Kidney epithelial cell (primary cell): ENCODE data around the gene DIAPH1. TPM values are rescaled to one million over a fixed set of nuclear protein-coding genes. Genes with fewer than 3 reads are reported as not detected.
A peak's percentile ranks its signal among the peaks of the same experiment; 100 is the strongest.

Source experiments
- DNase-seq: peaks from one replicate; pipeline ENCODE4 v3.0.0-alpha.2; 2010; ENCODE audit warnings: low read depth
- H3K27me3 ChIP-seq: 2 replicates; pipeline ENCODE4 v1.6.0; 2011; ENCODE audit warnings: low read length; ENCODE audit not compliant: control insufficient read depth, insufficient read depth
- H3K36me3 ChIP-seq: 2 replicates; pipeline ENCODE4 v1.5.1; 2011; ENCODE audit warnings: low read length; ENCODE audit not compliant: control insufficient read depth, insufficient read depth
- H3K4me3 ChIP-seq: 2 replicates; pipeline ENCODE4 v1.5.1; 2011; ENCODE audit warnings: low read depth, mild to moderate bottlenecking, control low read depth, low read length
- total RNA-seq: library from RNA; depleted of rRNA; stranded (reverse); fragments of >200 nt; gene quantifications from 2 replicates; pipeline ENCODE4 v1.2.3, GENCODE V29; 2015
- TF ChIP-seq, protein P1 (sequence below): IDR thresholded peaks from 2 replicates; pipeline ENCODE4 v1.5.1; 2011; ENCODE audit warnings: mild to moderate bottlenecking, moderate library complexity, low read length, control low read depth, inconsistent platforms; ENCODE audit not compliant: insufficient read depth, poor library complexity, severe bottlenecking

DIAPH1 gene
- total RNA-seq, 1 donor from 2014 or later = 103 TPM

- Histone ChIP-seq H3K4me3 (peak within 1 kb of the TSS; percentile 79), H3K27me3 (no peaks in the 10 kb centered on the region), H3K36me3 (no peaks in the 10 kb centered on the region)
- TF ChIP-seq, protein P1, sequence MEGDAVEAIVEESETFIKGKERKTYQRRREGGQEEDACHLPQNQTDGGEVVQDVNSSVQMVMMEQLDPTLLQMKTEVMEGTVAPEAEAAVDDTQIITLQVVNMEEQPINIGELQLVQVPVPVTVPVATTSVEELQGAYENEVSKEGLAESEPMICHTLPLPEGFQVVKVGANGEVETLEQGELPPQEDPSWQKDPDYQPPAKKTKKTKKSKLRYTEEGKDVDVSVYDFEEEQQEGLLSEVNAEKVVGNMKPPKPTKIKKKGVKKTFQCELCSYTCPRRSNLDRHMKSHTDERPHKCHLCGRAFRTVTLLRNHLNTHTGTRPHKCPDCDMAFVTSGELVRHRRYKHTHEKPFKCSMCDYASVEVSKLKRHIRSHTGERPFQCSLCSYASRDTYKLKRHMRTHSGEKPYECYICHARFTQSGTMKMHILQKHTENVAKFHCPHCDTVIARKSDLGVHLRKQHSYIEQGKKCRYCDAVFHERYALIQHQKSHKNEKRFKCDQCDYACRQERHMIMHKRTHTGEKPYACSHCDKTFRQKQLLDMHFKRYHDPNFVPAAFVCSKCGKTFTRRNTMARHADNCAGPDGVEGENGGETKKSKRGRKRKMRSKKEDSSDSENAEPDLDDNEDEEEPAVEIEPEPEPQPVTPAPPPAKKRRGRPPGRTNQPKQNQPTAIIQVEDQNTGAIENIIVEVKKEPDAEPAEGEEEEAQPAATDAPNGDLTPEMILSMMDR = no peak
- peak; percentile 29 for DNase-seq
Observed at GRCh38 chr5:141650851-141651727, 32.3 kb upstream of the DIAPH1 start, which contains the start of gene FCHSD1. Gene FCHSD1 (minus strand): TSS chr5:141651418. CDS start chr5:141651368, 50 bp downstream.

- TF ChIP-seq, protein P1 = no peak
- Histone ChIP-seq H3K36me3 (no peaks in the 10 kb centered on the region), H3K4me3 (no peak overlapping the region), H3K27me3 (no peaks in the 10 kb centered on the region)
- DNase-seq = no peak
Observed at GRCh38 chr5:141649972-141650371, 31.2 kb upstream of the DIAPH1 start.

GRCh38 chr5:141649056-141649688, 30.4 kb upstream of the DIAPH1 start:
- no peak for DNase-seq
- Histone ChIP-seq H3K36me3 (no peaks in the 10 kb centered on the region), H3K27me3 (no peaks in the 10 kb centered on the region), H3K4me3 (no peak overlapping the region)
- TF ChIP-seq, protein P1 = no peak

DNA sequence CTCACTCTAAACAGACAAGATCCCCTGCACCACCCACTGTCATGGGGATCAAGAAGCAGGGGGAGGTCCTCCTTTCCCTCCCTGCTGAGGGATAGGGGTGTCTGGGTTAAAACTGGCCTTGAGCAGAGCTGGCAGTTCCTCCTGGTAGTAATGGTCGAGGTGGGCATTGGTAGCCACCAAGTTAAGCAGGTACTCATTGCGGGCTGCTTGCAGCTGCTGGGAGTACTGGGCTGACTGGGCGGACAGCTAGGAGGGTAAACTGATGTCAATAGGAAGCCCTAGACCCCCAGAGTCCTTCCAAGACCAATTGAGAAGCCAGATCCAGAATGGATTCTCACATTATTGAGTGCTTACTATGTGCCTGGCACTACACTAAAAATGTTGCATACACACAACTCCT, 29.1 kb upstream of the DIAPH1 start:
- Histone ChIP-seq H3K4me3 (no peak overlapping the region), H3K36me3 (no peaks in the 10 kb centered on the region)
- TF ChIP-seq, protein P1 = no peak

DNA sequence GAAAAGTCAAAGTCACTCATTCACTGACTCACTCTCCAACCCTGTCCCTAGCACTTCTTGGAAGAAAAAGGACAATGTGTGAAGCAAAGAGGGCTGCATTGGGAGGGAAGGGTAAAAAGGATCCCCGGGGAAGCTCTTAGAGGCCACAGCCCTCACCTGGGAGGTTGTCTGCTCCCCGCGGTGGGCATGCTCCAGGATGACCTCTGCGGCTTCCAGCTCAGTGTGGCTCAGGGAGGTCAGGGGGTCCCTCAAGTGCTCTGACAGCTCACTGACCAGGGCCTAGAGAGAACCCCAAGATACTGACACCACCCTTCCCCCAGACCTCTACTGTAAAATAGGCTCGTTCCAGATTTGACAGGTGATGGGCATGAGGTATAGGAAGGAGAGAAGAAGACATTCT, 28.4 kb upstream of the DIAPH1 start:
- no peak for DNase-seq
- H3K4me3 ChIP-seq = no peak overlapping the region
- H3K36me3 ChIP-seq = no peaks in the 10 kb centered on the region
- TF ChIP-seq, protein P1 = no peak
- H3K27me3 ChIP-seq = no peaks in the 10 kb centered on the region

More for the DNA sequence above, 29.1 kb upstream of the DIAPH1 start:
- DNase-seq = no peak
- no peaks in the 10 kb centered on the region for H3K27me3 ChIP-seq
